Activated CD4-positive, alpha-beta T cell treated with anti-CD3 and anti-CD28 coated beads, Interleukin-2, amount 50 U/mL, for 1 hour (primary cell): ENCODE data around the gene PRM1.
A peak's percentile ranks its signal among the peaks of the same experiment; 100 is the strongest.

Source experiments
- DNase-seq: peaks from one replicate; pipeline ENCODE4 v3.0.0-alpha.2; 2020

Gene PRM1

DNA sequence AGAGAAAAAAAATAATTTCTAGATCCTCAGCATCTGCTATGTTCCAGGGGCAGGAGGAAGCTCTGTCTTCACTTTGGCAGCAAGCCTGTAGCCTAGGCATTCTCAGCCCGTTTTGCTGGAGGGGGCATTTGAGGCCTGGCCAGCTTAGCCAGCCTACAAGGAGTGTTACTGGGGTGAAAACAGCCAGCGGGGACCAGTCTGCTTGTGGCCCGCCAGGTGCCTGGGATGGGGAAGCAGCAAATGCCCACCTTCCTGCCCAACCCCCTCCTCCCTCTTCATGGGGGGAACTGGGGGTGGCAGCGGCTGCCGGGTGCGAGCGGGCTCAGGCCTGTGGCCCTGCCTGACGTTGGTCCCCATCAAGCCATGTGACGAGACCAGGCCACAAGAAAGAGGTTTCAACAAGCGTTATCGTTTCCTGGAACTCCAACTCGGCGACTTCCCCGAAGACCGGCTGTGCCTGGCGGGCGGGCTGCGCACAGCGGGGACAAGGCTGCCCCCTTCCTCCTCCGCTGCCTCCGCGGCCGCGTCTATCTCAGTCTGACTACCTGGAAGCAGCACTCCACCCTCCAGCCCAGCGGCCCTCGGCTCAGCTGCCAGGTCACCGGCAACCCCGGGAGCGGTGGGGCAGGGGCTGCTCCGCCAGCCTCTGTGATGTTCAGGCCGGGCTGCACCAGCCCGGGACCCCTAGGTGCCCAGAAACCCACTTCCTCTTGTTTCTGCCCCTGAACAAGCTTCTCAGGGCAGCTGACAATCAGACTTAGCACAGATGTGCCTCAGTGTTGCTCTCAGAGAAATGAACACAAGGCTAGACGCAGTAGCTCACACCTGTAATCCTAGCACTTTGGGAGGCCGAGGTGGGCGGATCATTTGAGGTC lies 48.0 kb downstream of the PRM1 start:
- DNase-seq = peak; percentile 75

DNA sequence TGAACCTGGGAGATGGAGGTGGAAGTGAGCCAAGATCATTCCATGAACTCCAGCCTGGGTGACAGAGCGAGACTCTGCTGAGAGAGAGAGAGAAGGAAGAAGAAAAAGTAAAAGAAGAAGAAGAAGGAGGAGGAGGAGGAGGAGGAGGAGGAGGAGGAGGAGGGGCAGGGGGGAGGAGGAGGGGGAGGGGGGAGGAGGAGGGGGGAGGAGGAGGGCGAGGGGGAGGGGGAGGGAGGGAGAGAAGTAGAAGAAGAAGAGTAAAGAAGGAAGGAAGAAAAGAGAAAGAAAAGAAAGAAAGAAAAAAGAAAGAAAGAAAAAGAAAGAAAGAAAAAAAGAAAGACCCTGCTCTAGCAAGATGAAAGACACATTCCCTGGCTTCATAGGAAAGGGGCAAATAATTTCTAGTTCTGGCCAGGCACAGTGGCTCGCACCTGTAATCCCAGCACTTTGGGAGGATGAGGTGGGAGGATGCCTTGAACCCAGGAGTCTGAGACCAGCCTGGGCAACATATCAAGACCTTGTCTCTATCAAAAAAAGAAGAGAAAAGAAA lies 48.8 kb downstream of the PRM1 start:
- DNase-seq = no peak

DNA sequence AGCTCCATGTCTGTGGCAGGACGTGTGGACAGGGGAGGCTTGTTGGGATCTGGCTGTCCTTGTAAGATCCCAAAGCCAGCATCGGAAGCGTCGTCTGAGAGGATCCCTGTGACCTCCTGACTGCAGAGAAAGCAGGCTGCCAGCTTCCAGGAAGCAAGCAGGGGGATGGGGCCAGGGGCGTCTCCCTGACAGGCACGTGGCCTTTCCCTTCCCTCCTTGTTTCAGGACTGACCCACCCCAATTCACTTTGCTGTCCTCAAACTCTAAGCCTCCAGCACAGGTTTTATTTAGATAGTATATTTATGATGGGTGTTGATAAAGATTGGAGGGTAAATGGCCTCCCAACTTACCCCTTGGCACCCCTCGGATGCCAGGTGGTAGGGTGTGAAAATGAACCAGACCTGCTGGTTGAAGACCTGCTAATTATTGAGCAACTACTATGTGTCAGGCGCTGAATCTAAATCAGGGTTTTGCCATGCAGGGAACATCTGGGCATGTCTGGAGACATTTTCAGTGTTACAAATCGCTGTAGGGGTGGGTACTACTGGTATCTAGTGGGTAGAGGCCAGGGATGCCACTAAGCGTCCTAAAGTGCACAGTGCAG lies 49.7 kb downstream of the PRM1 start:
- no peak for DNase-seq
